Gastroesophageal sphincter (tissue), 3 donors: ENCODE measurements around the gene EIF2D.

Experiments used
- CTCF ChIP-seq, 4 experiments: fragments of 200-600 bp in 2 of 4; fragments of 450-650 bp in 2 of 4; sonication (generic) in 1 of 4; IDR thresholded peaks; one replicate each; pipeline ENCODE4 v1.5.1; 2017 to 2019; ENCODE audit warnings: antibody characterized with exemption in 4 of 4, mild to moderate bottlenecking in 2 of 4, moderate library complexity in 2 of 4
- EP300 ChIP-seq: sonication (generic); formaldehyde crosslinking; IDR thresholded peaks from one replicate; pipeline ENCODE4 v1.6.1; 2017; ENCODE audit warnings: antibody characterized with exemption, mild to moderate bottlenecking
- POLR2A ChIP-seq, 2 donors: fragments of 450-650 bp; IDR thresholded peaks; one replicate each; pipeline ENCODE4 v1.6.1; 2017; ENCODE audit warnings: antibody characterized with exemption in 2 of 2, mild to moderate bottlenecking in 2 of 2, moderate library complexity in 1 of 2
- POLR2AphosphoS5 ChIP-seq: sonication (generic); formaldehyde crosslinking; IDR thresholded peaks from one replicate; pipeline ENCODE4 v1.6.1; 2017; ENCODE audit warnings: antibody characterized with exemption

DNA sequence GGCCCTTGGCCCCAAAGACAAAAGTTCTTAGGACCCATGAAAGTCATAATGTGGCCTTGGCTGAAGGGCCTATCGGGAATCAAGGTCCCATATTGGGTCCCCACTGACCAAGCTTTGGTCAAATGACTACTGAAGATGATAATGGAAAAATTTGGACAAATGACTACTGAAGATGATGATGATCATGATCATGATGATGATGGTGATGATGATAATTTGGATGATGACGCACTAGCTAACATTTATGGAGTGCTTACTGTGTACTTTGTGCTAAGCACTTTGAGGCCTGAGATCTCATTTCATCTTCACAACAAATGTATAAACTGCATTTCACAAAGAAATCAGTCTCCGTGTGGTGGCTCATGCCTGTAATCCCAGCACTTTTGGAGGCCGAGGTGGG is 39.4 kb downstream of the EIF2D start:
- TF ChIP-seq CTCF (IDR thresholded peaks at IDR 0.05) (no peak), POLR2A (IDR thresholded peaks at IDR 0.05) (no peak), POLR2AphosphoS5 (no peak), EP300 (no peak)
